Renal pelvis (tissue), 4 donors: ENCODE results near the gene WDR91. TPM values are rescaled to one million over a fixed set of nuclear protein-coding genes. Genes with fewer than 3 reads are reported as not detected.

ENCODE experiments used
- DNase-seq: peaks from one replicate; pipeline ENCODE4 v3.0.0-alpha.2; 2013
- polyA plus RNA-seq, 3 donors: library from polyadenylated mRNA; unstranded; fragments of 120-200 nt; gene quantifications; one replicate each; pipeline ENCODE4 v1.2.1, GENCODE V29; 2013; ENCODE audit not compliant: insufficient read length in 3 of 3

WDR91 gene
- polyA plus RNA-seq, 3 donors, result 49.5 to 74.6 (median 70.0) TPM

DNA sequence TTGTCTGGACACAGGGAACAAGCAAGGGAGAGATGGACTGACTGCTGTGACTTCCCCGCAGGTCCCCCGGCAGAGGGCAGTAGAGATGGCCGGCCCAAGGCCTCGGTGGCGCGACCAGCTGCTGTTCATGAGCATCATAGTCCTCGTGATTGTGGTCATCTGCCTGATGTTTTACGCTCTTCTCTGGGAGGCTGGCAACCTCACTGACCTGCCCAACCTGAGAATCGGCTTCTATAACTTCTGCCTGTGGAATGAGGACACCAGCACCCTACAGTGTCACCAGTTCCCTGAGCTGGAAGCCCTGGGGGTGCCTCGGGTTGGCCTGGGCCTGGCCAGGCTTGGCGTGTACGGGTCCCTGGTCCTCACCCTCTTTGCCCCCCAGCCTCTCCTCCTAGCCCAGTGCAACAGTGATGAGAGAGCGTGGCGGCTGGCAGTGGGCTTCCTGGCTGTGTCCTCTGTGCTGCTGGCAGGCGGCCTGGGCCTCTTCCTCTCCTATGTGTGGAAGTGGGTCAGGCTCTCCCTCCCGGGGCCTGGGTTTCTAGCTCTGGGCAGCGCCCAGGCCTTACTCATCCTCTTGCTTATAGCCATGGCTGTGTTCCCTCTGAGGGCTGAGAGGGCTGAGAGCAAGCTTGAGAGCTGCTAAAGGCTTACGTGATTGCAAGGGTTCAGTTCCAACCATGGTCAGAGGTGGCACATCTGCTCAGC is 46.8 kb downstream of the WDR91 start:
- no peak for DNase-seq

DNA sequence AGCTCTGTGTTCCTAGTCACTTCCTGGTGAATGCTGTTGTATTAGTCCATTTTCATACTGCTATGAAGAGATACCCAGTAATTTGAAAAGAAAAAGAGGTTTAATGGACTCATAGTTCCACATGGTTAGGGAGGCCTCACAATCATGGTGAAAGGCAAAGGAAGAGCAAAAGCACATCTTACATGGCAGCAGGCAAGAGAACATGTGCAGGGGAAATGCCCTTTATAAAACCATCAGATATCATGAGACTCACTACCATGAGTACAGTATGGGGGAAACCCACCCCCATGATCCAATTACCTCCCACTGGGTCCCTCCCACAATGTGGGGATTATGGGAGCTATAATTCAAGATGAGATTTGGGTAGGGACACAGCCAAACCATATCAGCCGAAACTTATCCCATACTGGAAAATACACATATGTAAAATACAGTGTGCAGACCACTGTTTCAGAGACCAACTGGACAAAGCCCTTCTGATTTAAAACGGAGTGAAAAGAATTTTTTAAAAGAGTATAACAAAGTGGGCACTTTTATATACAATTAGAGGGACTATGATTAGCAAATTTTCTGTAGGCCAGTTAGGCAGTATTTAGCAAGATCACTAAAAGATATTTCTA is 48.8 kb downstream of the WDR91 start:
- DNase-seq, result no peak

DNA sequence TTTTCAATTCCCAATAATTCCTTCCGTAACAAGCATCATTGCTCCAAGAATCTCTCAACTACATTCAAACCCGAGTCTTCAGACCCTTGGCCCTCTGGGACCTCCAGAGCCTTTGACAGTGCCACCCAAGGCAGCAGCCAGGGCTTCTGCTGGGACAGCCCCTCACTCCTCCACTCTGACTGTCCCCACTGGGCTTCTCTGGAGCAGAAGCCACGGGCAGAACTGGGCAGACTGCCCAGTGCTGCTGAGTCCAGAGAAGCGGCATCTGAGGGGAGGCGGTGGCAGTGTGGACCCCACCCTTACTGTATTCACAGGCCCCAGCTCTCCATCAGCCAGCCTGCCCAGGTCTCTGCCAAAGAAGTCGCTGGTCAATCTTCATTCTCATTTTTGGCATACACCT is 49.7 kb downstream of the WDR91 start:
- no peak for DNase-seq

DNA sequence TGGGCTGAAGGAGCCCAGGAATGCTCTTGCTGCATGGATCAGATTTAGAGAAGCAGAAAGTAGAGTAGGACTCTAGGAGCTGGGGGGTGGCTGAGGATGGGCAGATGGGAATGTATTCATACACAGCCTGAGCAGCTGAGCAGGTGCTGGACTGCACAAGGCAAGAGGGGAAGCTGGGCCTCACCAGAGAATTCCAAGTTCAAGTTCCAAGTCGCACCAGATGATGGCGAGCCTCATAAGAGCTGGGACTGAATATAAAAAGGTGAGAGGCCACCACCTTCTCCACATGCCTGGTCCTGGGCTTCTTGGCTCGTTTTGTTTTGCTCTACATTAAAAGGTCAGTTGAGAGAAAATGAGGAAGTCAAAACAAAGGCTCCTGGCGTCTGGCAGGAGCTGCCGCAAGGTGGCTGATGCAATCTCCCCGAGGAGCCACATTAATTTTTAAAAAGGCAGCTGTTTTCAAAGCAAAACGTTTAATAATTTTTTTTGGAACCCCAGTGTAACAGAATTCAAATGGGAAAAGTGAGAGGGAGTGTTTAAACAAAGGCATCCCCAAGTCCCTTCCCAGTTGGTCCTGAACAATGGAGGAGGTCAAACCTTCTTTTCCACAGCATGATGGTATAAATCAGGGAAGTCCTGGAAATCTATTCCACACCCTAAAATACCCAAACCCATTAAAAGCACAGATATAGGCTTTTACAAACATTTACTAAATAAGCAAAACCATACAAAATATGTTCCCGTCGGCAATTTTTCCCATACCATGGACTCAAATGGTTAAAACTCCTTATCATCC is 50.3 kb downstream of the WDR91 start:
- no peak for DNase-seq

DNA sequence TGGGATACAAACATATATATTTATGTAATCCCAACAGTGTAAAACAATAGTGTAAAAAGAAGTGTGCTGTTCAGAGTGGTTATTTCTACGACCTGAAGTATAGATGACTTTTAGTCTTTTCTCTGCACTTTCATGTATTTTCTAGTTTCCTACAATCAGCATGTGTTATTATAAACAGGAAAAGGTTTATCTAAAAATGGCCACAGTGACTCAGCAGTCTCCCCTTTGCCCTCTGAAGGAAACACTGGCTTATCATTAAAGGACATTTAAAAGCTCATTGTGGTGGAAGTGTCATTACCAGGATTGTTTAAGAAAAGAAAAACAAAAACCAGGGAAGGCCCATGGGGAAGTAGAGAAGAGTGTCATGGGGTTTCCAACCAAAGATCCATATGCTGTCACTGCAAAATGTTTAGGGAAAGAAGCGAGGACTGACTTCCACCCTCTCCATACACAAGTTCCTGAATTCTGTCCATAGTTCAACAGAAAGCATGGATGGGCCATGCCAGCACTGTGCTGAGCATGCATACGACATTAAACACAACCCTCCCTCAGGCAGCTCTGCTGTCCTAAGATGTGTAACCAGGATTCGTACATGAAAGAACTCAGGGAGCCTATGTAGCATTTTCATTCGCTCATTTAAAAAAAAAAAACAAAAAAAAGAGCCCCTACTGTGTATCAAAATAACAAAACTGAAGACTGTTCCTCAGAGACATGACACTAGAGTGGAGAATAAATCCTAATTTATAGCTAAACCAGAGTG is 51.0 kb downstream of the WDR91 start:
- DNase-seq, result no peak

DNA sequence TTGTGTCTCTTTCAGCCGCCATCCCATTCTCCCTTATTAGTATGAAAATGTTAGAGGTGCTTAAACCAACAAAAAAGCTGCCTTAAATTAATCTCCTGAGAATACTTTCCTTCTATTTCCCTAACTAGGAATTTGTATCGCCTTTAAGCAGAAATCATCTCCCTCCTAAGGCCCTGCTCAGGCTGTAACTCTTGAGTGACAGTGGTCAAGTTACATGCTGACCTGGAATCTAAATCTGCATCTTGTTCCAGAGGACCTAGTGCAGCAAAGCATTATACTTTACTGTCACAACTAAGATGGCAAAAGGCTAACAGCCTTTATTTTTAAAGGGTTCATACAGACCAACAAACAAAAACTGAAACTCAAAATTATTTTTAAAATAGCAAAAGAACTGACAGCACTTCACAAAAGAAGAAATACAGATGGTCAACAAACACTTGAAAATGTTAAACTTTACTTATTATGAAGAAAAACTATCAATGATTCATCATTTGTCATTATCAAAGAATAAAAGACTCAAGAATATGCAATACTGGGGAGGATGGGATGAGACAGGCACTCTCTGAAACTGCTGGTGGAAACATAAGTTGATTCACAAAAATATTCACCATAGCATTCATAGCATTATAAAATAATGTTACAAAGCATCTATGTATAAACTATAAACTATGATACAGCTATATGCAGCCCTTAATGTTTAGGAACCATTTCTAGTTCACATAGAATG is 51.8 kb downstream of the WDR91 start:
- no peak for DNase-seq

DNA sequence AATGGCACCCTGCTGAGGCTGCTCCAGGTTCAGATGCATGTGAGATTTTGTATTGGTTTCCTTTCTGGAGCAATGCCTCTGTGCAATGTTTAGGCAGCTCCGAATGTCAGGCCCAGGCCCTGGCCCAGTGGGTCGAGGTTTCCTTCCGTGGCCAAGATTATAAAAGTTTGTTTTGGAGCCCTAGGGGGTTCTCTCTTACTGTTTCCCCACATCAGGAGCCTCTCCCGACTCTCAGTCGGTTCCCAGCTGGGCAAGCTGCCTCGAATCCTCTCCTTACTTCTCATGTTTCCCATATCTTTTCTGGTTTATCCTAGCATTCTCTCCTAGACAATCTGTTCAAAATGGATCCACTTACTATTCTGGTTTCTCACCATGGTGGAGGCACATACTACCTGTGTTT is 52.5 kb downstream of the WDR91 start:
- DNase-seq, result no peak

DNA sequence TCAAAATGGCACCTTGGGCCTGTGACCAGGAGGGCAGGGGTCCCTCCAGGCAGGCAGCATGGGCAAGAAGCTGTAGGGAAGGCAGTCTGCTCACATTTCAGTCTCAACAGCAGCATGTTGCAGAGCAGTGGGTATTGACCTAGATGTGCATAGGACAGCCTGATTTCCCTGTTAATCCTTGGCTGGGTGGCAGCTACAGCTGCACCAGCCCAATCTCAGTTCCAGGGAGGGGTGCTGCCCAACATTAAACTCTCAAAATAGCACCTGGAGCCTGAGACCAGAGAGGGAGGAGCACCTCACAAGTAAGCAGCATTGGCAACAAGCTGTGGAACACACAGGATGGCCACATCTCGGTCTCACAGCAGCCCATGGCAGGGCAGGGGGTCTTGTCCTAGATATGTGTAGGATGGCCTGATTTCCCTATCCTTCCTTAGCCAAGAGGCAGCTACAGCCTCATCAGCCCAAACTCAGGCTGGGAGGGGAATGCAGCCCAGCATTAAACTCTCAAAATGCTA is 53.1 kb downstream of the WDR91 start:
- no peak for DNase-seq

DNA sequence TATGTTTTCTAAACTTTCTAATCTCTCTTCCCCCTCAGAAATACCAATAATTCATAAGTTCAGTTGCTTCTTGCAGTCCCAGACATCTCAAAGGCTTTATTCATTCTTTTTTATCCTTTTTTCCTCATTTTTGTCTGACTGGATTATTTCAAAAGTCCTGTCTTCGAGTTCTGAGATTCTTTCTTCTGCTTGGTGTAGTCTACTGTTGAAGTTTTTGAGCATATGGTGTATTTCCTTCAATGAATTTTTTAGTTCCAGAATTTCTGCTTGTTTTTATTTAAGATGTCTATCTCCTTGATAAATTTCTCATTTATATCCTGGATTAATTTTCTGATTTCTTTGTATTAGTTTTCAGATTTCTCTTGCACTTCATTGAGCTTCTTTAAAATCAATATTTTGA is 55.0 kb downstream of the WDR91 start:
- no peak for DNase-seq

DNA sequence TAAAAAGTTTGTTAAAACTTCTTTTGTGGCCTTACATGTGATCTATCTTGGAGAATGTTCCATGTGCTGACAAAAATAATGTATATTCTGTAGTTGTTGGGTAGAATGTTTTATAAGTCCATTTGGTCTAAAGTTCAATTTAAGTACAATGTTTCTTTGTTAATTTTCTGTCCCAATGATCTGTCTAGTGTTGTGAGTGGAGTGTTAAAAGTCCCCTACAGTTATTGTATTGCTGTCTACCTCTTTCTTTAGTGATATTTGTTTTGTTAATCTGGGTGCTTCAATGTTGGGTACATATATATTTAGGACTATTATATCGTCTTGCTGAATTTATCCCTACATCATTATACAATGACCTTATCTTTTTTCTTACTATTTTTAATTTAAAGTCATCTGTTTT is 56.6 kb downstream of the WDR91 start:
- no peak for DNase-seq

DNA sequence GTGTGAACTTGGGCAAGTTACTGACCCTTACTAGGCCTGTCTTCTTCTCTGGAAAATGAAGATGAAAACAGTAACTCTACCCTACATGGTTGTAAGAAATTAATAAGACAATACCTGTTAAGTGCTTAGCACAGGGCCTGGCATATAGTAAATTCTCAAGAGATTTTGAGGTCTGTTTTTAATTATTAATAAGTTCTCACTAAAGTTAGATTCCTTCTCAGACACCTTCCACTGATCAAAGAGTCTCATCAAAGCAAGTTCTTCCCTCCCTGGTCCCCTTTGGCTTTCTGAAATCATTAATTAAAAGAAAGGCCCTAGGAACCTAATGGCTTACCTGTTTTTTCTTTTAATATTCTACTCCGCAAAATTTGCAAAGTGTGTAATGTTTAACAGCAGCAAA is 58.9 kb downstream of the WDR91 start:
- no peak for DNase-seq

DNA sequence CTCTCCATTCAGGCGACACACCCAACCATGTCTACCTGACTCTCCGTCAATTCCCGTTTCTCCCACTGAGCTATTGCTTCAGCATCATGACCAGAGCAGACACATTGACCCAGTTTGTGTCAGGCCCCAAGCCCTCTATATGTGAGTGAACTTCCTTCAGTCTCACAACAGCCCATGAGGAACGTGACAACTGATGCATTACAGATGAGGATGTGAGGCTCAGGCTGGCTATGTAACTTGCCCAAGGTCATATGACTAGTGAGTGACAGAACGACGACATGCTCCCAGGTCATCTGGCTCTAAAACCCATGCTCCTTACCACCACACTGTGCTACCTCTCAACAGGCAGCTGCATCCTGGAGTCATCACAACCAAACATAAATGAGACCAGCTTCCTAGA is 59.8 kb downstream of the WDR91 start:
- no peak for DNase-seq

DNA sequence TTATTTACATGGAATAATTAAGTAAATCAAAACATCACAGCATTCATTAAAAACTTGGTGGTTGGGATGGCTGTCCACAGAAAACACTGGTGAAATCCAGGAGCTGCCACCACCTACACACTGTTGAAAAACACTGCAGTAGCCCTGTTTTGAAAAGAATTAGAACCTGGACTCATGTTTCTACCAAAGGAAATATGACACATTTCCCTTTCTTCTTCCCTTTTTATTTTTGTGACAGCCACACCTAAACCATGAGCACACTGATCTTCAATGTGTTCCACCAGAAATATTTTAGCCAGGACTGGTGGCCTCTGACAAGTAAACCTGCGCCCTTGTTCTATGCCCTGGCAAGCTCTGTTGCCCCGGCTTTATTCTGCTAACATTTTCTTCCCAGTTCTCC is 60.2 kb downstream of the WDR91 start:
- no peak for DNase-seq

DNA sequence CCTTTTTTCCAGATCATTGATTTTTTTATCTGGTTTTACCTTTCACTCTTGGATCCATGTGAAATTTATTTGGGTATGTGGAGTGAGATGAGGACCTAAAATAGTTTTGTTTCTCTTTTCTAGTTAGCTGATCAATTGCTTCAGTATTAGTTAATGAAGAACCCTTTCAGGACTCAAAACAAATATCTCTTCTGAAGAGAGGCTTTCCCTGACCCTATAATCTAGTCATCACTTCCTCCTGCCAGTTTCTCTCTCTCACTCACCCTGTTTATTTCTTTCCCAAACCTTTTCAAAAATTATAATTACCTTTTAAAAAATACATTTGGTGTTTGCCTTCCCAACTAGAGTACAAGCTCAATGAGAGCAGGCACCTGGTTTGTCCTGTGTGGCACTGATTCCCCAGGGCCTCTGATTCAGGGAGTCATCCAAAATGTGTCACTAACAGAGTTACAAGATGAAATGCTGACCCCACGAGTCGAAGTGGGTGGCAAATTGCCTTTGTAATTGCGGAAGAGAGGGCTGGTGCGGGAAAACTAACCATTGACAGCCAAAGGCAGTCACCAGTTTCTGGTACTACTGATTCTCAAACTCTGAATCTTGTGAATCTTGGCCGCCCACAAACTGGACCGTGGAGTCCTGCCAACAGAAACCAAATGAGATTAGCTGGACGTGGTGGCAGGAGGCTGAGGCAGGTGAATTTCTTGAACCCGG is 61.1 kb downstream of the WDR91 start:
- no peak for DNase-seq

DNA sequence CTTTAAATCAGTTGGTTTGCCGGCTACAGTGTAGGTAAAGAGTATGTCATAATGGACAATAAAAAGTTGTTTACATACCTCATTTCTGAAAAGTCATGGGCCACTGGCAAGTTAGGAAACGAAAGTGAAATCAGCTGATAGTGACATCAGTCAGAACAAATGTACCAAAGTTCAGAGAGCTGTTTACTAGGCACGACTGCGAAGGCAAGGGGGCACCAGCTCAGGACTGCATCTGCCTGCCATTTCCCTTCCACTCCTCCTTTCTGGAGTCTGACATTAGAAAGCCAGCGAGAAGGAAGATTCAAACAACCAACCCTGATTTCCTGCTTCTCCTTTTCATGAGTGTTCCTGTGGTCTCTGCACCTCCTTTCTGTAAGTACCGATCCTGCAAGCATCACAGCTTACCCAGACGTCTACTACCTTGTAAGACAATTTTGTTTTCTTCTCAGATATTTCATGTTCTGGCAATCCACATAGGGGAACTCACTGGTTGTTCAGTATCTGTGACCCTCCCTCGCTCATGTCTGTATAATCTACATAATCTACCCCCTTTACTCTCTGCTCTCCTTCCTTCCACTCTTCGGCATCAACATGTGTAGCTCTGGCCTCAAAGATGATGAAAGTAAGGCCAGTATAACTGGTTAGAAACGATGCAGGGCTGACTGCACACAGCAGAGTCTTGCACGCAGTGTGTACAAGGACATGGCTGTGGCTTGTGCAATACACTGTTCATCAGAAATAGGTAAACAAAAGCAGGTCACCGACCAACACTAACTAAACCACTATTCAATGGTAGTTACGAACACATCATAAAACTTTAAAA is 63.2 kb downstream of the WDR91 start, which contains the start of gene TMEM140:
Gene TMEM140 (plus strand): TSS at position 174 of the 823 bp plus-strand sequence. CDS start 16,370 bp downstream, outside the sequence.
- no peak for DNase-seq

DNA sequence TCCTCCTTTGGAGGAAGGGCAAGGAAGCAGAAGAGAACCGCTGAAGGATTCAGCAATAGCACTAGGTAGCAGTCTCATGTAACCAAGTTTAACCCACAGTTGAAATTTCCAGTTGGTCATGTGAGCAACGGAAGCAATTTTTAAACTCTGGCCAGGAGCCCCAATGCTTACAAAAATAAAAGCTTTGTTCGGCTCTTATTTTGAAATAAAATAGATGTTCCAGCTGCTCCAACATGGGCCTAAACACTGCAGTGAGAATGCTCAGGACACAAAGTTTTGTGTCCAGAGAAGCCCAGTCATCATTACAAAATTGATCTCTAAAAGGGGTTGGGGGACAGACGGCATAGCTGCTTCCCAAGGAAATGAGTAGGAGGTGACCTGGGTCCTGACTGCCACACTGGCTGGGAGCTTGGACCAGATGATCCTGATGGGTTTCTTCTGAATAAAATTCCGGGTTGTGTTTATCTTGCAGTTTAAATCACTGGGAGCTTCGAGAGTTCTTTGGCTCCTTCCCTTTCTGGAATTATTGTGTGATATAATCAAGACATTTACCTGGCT is 63.9 kb downstream of the WDR91 start:
- DNase-seq, result no peak

DNA sequence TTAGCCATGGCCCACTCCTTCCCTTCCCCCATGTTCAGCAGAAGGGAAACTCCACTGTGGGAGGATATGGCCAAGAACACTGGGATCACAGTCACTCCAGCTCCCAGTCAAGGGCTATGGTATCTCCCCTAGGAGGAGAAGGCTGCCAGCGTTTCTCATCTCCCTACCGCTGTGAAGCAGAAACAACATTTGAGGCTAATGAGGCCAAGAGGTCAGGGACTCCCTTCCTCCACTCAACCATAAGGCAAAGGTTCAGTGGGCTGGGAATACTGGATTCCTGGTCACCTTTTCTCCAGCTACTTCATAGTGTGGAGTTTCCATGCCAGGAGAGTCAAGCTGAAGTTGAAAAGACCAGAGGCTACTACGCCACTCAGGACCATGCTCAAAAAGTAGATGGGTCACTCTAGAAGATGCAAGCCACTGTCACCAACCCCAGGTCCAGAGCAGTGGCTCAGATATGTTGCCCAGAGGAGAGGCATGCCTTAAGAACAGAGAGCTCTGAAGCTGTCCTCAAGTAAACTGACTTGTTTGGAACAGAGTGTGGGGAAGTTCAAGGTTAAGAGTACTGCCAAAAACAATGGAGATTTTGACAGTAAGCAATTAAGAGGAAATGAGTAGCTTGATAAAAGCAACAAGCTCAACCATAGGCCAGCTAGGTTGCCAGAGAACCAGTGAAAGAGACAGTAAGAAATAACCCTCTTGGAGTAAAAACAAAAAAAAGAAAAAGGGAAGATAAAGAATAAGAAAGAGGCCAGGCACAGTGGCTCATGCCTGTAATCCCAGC is 67.2 kb downstream of the WDR91 start:
- no peak for DNase-seq
